Epithelial cell of prostate (primary cell): ENCODE data around the gene LAMC3.

Experiments
- DNase-seq: peaks from one replicate; pipeline ENCODE4 v3.0.0-alpha.2; 2011; ENCODE audit warnings: low read depth, low spot score
- H3K27ac ChIP-seq: fragments of 450-650 bp; 2 replicates; pipeline ENCODE4 v1.5.1; 2017; ENCODE audit warnings: mild to moderate bottlenecking

Gene LAMC3

GRCh38 chr9:131140550-131140949, 131.6 kb downstream of the LAMC3 start:
- DNase-seq: no peak

GRCh38 chr9:131142160-131142559, 133.2 kb downstream of the LAMC3 start:
- no peak overlapping the region for H3K27ac ChIP-seq
- no peak for DNase-seq

More at GRCh38 chr9:131140550-131140949, 131.6 kb downstream of the LAMC3 start:
- no peak overlapping the region for H3K27ac ChIP-seq
